HG03575 (cell line): ENCODE data around the gene TARBP2.
"Not testable (repeated sequence)": the region's sequence is repeated elsewhere in the genome, so short reads cannot be mapped to it uniquely, and the experiment has no call there.

Source experiments
- ATAC-seq: cut with Tn5 transposase; IDR thresholded peaks from one replicate; pipeline ENCODE4 v1.9.1; 2021; ENCODE audit not compliant: unreplicated experiment, insufficient number of reproducible peaks, low FRiP score; ENCODE audit errors: extremely low read depth

TARBP2 gene

GRCh38 chr12:53539526-53539925 lies 38.4 kb downstream of the TARBP2 start:
- ATAC-seq = no peak

- no peak for ATAC-seq
These were observed 42.5 kb downstream of the TARBP2 start for GRCh38 chr12:53543539-53543938.

GRCh38 chr12:53548354-53548753 lies 47.3 kb downstream of the TARBP2 start:
- ATAC-seq = not testable (repeated sequence)

DNA sequence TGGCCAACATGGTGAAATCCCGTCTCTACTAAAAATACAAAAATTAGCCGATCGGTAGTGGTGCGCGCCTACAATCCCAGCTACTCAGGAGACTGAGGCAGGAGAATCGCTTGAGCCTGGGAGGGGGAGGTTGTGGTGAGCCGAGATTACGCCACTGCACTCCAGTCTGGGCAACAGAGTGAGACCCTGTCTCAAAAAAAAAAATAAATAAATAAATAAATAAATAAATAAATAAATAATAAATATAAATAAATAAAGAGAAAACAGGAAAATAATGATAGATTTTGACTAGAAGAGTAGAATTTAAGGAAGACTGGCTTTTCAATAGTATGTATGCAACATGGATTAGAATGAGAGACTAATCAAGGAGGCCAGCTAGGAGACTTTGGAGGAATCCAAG lies 49.0 kb downstream of the TARBP2 start:
- ATAC-seq = not testable (repeated sequence)

DNA sequence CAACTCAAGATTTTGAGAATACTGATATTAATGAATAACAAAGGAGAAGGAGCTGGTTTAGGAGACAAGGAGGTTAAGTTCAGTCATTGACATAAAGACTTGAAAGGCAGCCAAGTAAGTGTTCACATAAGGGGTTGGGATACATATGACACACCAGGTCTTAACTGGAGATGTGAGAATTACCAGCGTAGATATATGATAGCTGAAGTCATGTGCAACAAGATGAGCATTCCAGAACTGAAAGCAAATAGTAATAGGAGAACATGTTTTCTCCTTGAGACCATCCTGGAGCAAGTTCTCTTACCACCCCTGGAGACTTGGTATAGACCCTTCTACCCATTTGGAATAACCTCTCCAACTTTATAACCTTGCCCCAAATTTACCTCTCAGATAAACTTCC lies 49.5 kb downstream of the TARBP2 start:
- ATAC-seq = no peak

GRCh38 chr12:53551889-53552291 lies 50.8 kb downstream of the TARBP2 start:
- no peak for ATAC-seq

DNA sequence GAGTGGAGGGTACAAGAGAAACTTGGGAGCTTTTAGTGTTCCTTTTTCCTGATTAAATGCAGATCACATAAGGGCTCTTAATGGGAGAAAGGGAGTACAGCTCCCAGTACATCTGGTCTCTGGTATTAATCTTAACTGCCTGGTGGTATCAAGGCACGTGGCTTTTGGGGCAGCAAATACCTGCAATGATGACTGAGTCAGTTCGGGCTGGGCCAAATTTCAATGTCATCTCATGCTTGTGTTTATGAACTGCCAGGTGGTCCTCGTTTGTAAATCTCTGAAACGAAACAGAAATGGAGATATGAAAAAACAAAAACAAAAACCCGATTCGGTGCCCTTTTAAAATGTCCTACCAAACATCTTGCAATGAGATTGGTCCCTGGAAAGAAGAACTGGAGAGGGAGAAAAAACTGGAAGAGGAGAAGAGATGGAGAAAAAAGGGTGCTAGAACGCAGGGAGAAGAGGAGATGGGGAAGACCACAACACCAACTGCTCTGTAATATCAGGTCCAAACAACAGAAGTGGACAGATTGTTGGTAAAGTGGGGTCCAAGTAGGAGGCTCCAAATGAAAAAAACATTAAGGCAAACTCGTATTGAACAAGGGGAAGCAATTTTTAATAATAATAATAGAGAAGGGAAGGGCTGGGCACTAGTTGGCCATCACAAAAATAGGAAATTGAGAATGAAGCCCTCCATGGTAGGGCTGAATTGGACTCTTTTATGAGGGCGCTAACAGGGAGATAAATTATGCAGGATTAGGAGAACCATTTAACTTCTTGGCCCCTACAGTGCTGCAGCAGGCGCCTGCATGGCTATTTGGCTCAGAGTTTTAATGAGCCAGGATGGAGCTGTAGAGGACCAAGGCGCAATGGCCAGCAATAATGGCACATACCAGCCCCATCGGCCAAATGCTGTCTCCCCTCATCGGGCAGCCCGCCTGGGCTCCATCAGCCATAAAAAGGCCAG lies 51.6 kb downstream of the TARBP2 start:
- ATAC-seq = no peak
